DND-41 (cell line): ENCODE results near the gene ACADM.

Experiments used
- ATAC-seq: fragments of 200-7000 bp; cut with Tn5 transposase; 3 replicates; pipeline ENCODE4 v1.9.1; 2021; ENCODE audit warnings: low read depth; ENCODE audit not compliant: insufficient read depth
- DNase-seq: peaks from one replicate; pipeline ENCODE4 v3.0.0-alpha.2; 2020
- H2AFZ ChIP-seq: 2 replicates; pipeline ENCODE4 v1.6.0; 2012; ENCODE audit warnings: low read depth, low read length
- H3K27ac ChIP-seq: 2 replicates; pipeline ENCODE4 v1.5.1; 2012; ENCODE audit warnings: low read length, inconsistent platforms
- H3K27me3 ChIP-seq: fragments of 200-600 bp; sonication (generic); 2 replicates; pipeline ENCODE4 v1.6.0; 2012; ENCODE audit warnings: low read length, mild to moderate bottlenecking, inconsistent platforms; ENCODE audit not compliant: insufficient read depth, poor library complexity
- H3K36me3 ChIP-seq: 2 replicates; pipeline ENCODE4 v1.5.1; 2012; ENCODE audit warnings: low read length, inconsistent platforms; ENCODE audit not compliant: insufficient read depth
- H3K4me1 ChIP-seq: 2 replicates; pipeline ENCODE4 v1.5.1; 2012; ENCODE audit warnings: mild to moderate bottlenecking, low read length; ENCODE audit not compliant: insufficient read depth
- H3K4me2 ChIP-seq: 2 replicates; pipeline ENCODE4 v1.6.0; 2012; ENCODE audit warnings: mild to moderate bottlenecking, moderate library complexity, low read length, inconsistent platforms; ENCODE audit not compliant: insufficient read depth
- H3K4me3 ChIP-seq, 2 experiments: fragments of 200-600 bp in 1 of 2; shearing (Covaris generic) in 1 of 2; 2 replicates each; pipeline ENCODE4 v1.5.1; 2012 to 2016; ENCODE audit warnings: inconsistent platforms in 2 of 2, low read length in 2 of 2, mild to moderate bottlenecking in 2 of 2, low read depth in 1 of 2, moderate library complexity in 1 of 2
- H3K79me2 ChIP-seq: 2 replicates; pipeline ENCODE4 v1.6.0; 2012; ENCODE audit warnings: low read length, inconsistent platforms; ENCODE audit not compliant: insufficient read depth
- H3K9ac ChIP-seq: 2 replicates; pipeline ENCODE4 v1.6.0; 2012; ENCODE audit warnings: low read depth, mild to moderate bottlenecking, inconsistent platforms, low read length, moderate library complexity
- H3K9me3 ChIP-seq: 2 replicates; pipeline ENCODE4 v1.5.1; 2012; ENCODE audit warnings: low read length, moderate library complexity, mild to moderate bottlenecking, inconsistent platforms; ENCODE audit not compliant: insufficient read depth, severe bottlenecking
- H4K20me1 ChIP-seq: 2 replicates; pipeline ENCODE4 v1.6.0; 2012; ENCODE audit warnings: low read length; ENCODE audit not compliant: insufficient read depth
- CTCF ChIP-seq: IDR thresholded peaks from 2 replicates; pipeline ENCODE4 v1.5.1; 2012; ENCODE audit warnings: borderline replicate concordance, low read length, moderate library complexity, mild to moderate bottlenecking; ENCODE audit not compliant: poor library complexity, severe bottlenecking; ENCODE audit errors: extremely low read depth
- EZH2 ChIP-seq: IDR thresholded peaks from 3 replicates; pipeline ENCODE4 v1.6.1; 2012; ENCODE audit warnings: borderline replicate concordance, low read depth, mild to moderate bottlenecking, moderate library complexity, low read length, inconsistent platforms; ENCODE audit not compliant: severe bottlenecking

Gene ACADM

DNA sequence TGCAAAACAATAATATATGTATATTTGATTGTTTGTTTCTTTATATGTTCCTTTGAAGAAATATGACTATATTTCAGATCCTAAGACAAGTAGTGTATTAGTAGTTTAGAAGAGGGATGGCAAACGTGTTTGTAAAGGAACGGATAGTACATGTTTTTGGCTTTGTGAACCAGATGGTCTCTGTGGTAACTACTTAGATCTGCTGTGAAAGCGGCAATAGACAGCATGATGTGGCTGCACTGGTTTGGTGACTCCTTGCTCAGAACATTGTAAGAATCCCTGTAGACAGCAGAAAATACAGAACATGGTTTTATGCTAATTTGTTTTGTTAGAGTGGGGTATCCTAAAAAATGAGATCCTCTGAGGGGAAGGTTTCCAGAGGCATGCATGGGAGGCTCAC is 3.1 kb downstream of the ACADM start:
- peaks cover 20% of the 10 kb centered on the region; the same call in 1 of the 2 replicates for H3K36me3 ChIP-seq
- H3K79me2 ChIP-seq, result peaks cover 76% of the 10 kb centered on the region
- H3K4me1 ChIP-seq, result peaks cover 38% of the 10 kb centered on the region
- H4K20me1 ChIP-seq, result no peaks in the 10 kb centered on the region; the same call in 1 of the 2 replicates
- no peak overlapping the region for H3K27ac ChIP-seq
- H3K4me2 ChIP-seq, result peak overlapping the region; percentile 74; the same call in 1 of the 2 replicates
- no peak overlapping the region for H3K4me3 ChIP-seq
- no peak for ATAC-seq
- no peaks in the 10 kb centered on the region for H3K27me3 ChIP-seq
- no peak overlapping the region for H2AFZ ChIP-seq
- no peak overlapping the region for H3K9ac ChIP-seq
- no peaks in the 10 kb centered on the region for H3K9me3 ChIP-seq
- DNase-seq, result no peak
- no peak for TF ChIP-seq CTCF
- no peak for TF ChIP-seq EZH2

DNA sequence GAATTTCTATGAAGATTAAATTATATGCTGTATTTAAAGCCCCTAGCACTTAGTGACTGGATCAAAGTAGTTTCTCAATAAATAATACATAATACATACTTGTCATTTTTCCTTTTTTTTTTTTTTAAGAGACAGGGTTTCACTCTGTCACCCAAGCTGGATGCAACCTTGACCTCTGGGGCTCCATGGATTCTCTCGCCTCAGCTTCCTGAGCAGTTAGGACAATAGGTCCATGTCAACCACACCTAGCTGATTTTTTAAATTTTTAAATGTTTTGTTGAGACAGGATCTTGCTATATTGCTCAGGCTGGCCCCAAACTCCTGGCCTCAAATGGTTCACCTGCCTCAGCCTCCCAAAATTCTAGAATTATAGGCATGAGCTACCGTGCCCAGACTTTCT is 5.9 kb downstream of the ACADM start:
- TF ChIP-seq CTCF, result no peak
- TF ChIP-seq EZH2, result no peak
- Histone ChIP-seq H3K9ac (no peak overlapping the region), H3K36me3 (peaks cover 45% of the 10 kb centered on the region), H3K27me3 (no peaks in the 10 kb centered on the region), H3K27ac (no peak overlapping the region), H3K9me3 (no peaks in the 10 kb centered on the region), H3K4me2 (no peak overlapping the region), H2AFZ (no peak overlapping the region), H4K20me1 (no peaks in the 10 kb centered on the region; the same call in 1 of the 2 replicates), H3K4me3 (no peak overlapping the region), H3K79me2 (peaks cover 63% of the 10 kb centered on the region), H3K4me1 (peaks cover 25% of the 10 kb centered on the region)
- DNase-seq, result no peak
- ATAC-seq, result no peak

DNA sequence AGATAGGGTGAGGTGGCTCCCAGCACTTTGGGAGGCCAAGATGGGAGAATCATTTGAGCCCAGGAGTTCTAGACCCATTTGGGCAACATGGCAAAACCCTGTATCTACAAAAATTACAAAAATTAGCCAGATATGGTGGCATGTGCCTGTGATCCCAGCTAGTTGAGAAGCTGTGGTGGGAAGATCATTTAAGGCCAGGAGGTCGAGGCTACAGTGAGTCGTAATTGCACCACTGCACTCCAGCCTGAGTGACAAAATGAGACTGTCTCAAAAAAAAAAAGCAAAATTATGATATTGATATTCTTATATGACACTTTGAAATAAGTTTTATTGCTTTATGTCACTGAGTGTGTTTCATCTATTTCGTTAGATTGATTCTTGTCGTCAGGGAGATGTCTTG is 7.4 kb downstream of the ACADM start:
- H3K4me2 ChIP-seq, result no peak overlapping the region
- H3K4me3 ChIP-seq, result no peak overlapping the region
- no peaks in the 10 kb centered on the region; the same call in 1 of the 2 replicates for H4K20me1 ChIP-seq
- H3K9ac ChIP-seq, result no peak overlapping the region
- no peak overlapping the region for H3K27ac ChIP-seq
- no peaks in the 10 kb centered on the region for H3K9me3 ChIP-seq
- no peaks in the 10 kb centered on the region for H3K27me3 ChIP-seq
- no peak overlapping the region for H2AFZ ChIP-seq
- DNase-seq, result no peak
- peaks cover 10% of the 10 kb centered on the region for H3K4me1 ChIP-seq
- ATAC-seq, result no peak
- peaks cover 58% of the 10 kb centered on the region for H3K36me3 ChIP-seq
- no peak for TF ChIP-seq CTCF
- TF ChIP-seq EZH2, result no peak
- peaks cover 49% of the 10 kb centered on the region for H3K79me2 ChIP-seq

DNA sequence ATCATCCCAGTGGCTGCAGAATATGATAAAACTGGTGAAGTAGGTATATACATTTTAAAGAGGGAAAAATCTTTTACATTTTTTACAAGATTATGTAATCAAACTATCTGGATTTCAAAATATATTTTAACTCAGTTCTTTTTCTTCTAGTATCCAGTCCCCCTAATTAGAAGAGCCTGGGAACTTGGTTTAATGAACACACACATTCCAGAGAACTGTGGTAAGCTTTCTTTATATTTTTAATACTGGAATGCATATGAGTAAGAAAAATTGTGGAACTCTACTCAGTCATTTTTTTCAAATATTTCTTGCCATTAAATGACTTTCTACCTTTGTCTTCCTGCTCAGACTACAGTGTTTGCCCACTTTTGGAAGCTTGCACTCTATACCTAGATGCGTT is 8.2 kb downstream of the ACADM start:
- no peak overlapping the region for H3K4me2 ChIP-seq
- H3K4me1 ChIP-seq, result peaks cover 3% of the 10 kb centered on the region; the same call in 1 of the 2 replicates
- H3K4me3 ChIP-seq, result no peak overlapping the region
- ATAC-seq (no peak), DNase-seq (no peak)
- H3K27ac ChIP-seq, result no peak overlapping the region
- TF ChIP-seq EZH2 (no peak), CTCF (no peak)
- H3K79me2 ChIP-seq, result peaks cover 41% of the 10 kb centered on the region
- no peaks in the 10 kb centered on the region for H3K9me3 ChIP-seq
- H3K9ac ChIP-seq, result no peak overlapping the region
- H4K20me1 ChIP-seq, result no peaks in the 10 kb centered on the region; the same call in 1 of the 2 replicates
- peaks cover 63% of the 10 kb centered on the region for H3K36me3 ChIP-seq
- no peaks in the 10 kb centered on the region for H3K27me3 ChIP-seq
- H2AFZ ChIP-seq, result no peak overlapping the region
